Progenitor cell of endocrine pancreas (in vitro differentiated cells): Measurements from ENCODE around the gene STN1. TPM values are rescaled to one million over a fixed set of nuclear protein-coding genes. Genes with fewer than 3 reads are reported as not detected.

Experiments used
- DNase-seq: peaks from one replicate; pipeline ENCODE4 v3.0.0; 2021; ENCODE audit warnings: low spot score; ENCODE audit not compliant: unreplicated experiment
- H3K27ac Mint-ChIP-seq: 2 replicates; pipeline ENCODE4 v1.8.0; 2021; ENCODE audit warnings: mild to moderate bottlenecking, moderate library complexity, mixed read lengths
- H3K27me3 Mint-ChIP-seq: 2 replicates; pipeline ENCODE4 v1.8.0; 2021; ENCODE audit warnings: mixed read lengths
- H3K36me3 Mint-ChIP-seq: 2 replicates; pipeline ENCODE4 v1.8.0; 2022; ENCODE audit warnings: mixed read lengths; ENCODE audit not compliant: insufficient read depth
- H3K4me1 Mint-ChIP-seq: 2 replicates; pipeline ENCODE4 v1.8.0; 2021; ENCODE audit warnings: low read depth, mixed read lengths
- H3K4me3 Mint-ChIP-seq: 2 replicates; pipeline ENCODE4 v1.8.0; 2021; ENCODE audit warnings: low read depth, mild to moderate bottlenecking, moderate library complexity, mixed read lengths
- H3K9me3 Mint-ChIP-seq: 2 replicates; pipeline ENCODE4 v1.8.0; 2021; ENCODE audit warnings: low read depth, mixed read lengths
- CTCF ChIP-seq: fragments of 200-600 bp; sonication (generic); IDR thresholded peaks from one replicate; pipeline ENCODE4 v1.5.0; 2021; ENCODE audit warnings: antibody characterized with exemption, mild to moderate bottlenecking; ENCODE audit not compliant: unreplicated experiment
- total RNA-seq: library from RNA; stranded (reverse); gene quantifications from 2 replicates; pipeline ENCODE4 v1.2.1, GENCODE V29; 2021

The STN1 gene
- total RNA-seq, 1 donor from 2014 or later, result 13.6 TPM

GRCh38 chr10:103879409-103879808 is 38.6 kb downstream of the STN1 start:
- no peak overlapping the region for H3K4me3 Mint-ChIP-seq
- DNase-seq, result no peak
- H3K27ac Mint-ChIP-seq, result peak overlapping the region; percentile 7
- H3K9me3 Mint-ChIP-seq, result no peaks in the 10 kb centered on the region
- H3K27me3 Mint-ChIP-seq, result no peaks in the 10 kb centered on the region
- peaks cover 2% of the 10 kb centered on the region for H3K4me1 Mint-ChIP-seq
- peaks cover 9% of the 10 kb centered on the region for H3K36me3 Mint-ChIP-seq
- no peak for TF ChIP-seq CTCF

- no peak for TF ChIP-seq CTCF
- Mint-ChIP-seq H3K27me3 (no peaks in the 10 kb centered on the region), H3K9me3 (no peaks in the 10 kb centered on the region), H3K4me1 (peaks cover 2% of the 10 kb centered on the region), H3K27ac (no peak overlapping the region), H3K36me3 (peaks cover 9% of the 10 kb centered on the region), H3K4me3 (no peak overlapping the region)
- no peak for DNase-seq
These were observed 40.1 kb downstream of the STN1 start for GRCh38 chr10:103877861-103878260.

GRCh38 chr10:103876155-103876554 is 41.8 kb downstream of the STN1 start:
- no peaks in the 10 kb centered on the region for H3K9me3 Mint-ChIP-seq
- H3K4me3 Mint-ChIP-seq, result no peak overlapping the region
- peaks cover 4% of the 10 kb centered on the region for H3K36me3 Mint-ChIP-seq
- no peak for DNase-seq
- no peak for TF ChIP-seq CTCF
- H3K27me3 Mint-ChIP-seq, result peaks cover 2% of the 10 kb centered on the region
- H3K4me1 Mint-ChIP-seq, result peaks cover 2% of the 10 kb centered on the region
- no peak overlapping the region for H3K27ac Mint-ChIP-seq

- H3K9me3 Mint-ChIP-seq, result no peaks in the 10 kb centered on the region
- H3K27me3 Mint-ChIP-seq, result peaks cover 2% of the 10 kb centered on the region
- peak; percentile 34 for TF ChIP-seq CTCF
- no peak overlapping the region for H3K27ac Mint-ChIP-seq
- no peak for DNase-seq
- peaks cover 2% of the 10 kb centered on the region for H3K4me1 Mint-ChIP-seq
- H3K36me3 Mint-ChIP-seq, result peaks cover 2% of the 10 kb centered on the region
- no peak overlapping the region for H3K4me3 Mint-ChIP-seq
These were observed 43.3 kb downstream of the STN1 start for GRCh38 chr10:103874730-103875129.

GRCh38 chr10:103872137-103872931 is 45.6 kb downstream of the STN1 start:
- Mint-ChIP-seq H3K4me3 (no peak overlapping the region), H3K27ac (no peak overlapping the region), H3K4me1 (peaks cover 2% of the 10 kb centered on the region), H3K9me3 (no peaks in the 10 kb centered on the region), H3K36me3 (no peaks in the 10 kb centered on the region), H3K27me3 (peaks cover 2% of the 10 kb centered on the region)
- no peak for DNase-seq
- no peak for TF ChIP-seq CTCF
